Spleen (tissue), 11 donors: ENCODE measurements around the gene CUEDC1. TPM values are rescaled to one million over a fixed set of nuclear protein-coding genes. Genes with fewer than 3 reads are reported as not detected.

Source experiments
- DNase-seq: peaks from one replicate; pipeline ENCODE4 v3.0.0-alpha.2; 2020
- H3K27ac ChIP-seq, 8 donors: fragments of 200-600 bp; sonication (generic) in 7 of 8; 1 replicate in 4 of 8; 2 replicates in 4 of 8; pipeline versions ENCODE4 v1.5.0 to v1.8.0; 2016 to 2021; ENCODE audit warnings: inconsistent platforms in 4 of 8, mild to moderate bottlenecking in 4 of 8, moderate library complexity in 1 of 8
- H3K27me3 ChIP-seq, 7 donors: fragments of 200-600 bp; sonication (generic) in 6 of 7; replicated peaks in 1 of 7; 1 replicate in 4 of 7; 2 replicates in 3 of 7; pipeline versions ENCODE4 v1.5.0 to v1.8.0; 2016 to 2021; ENCODE audit warnings: inconsistent platforms in 3 of 7, mild to moderate bottlenecking in 1 of 7
- H3K36me3 ChIP-seq, 6 donors: fragments of 200-600 bp; sonication (generic) in 5 of 6; 1 replicate in 4 of 6; 2 replicates in 2 of 6; pipeline versions ENCODE4 v1.5.0 to v1.8.0; 2016 to 2021; ENCODE audit warnings: inconsistent platforms in 2 of 6
- H3K4me1 ChIP-seq, 6 donors: fragments of 200-600 bp; sonication (generic) in 5 of 6; 1 replicate in 3 of 6; 2 replicates in 3 of 6; pipeline versions ENCODE4 v1.5.0 to v1.8.0; 2016 to 2021; ENCODE audit warnings: inconsistent platforms in 3 of 6
- H3K4me3 ChIP-seq, 8 donors: fragments of 200-600 bp; sonication (generic) in 7 of 8; 1 replicate in 4 of 8; 2 replicates in 4 of 8; pipeline versions ENCODE4 v1.5.0 to v1.8.0; 2016 to 2021; ENCODE audit warnings: inconsistent platforms in 4 of 8, mild to moderate bottlenecking in 4 of 8, moderate library complexity in 2 of 8
- H3K9me3 ChIP-seq, 8 donors: fragments of 200-600 bp; sonication (generic) in 7 of 8; 1 replicate in 4 of 8; 2 replicates in 4 of 8; pipeline versions ENCODE4 v1.5.0 to v1.8.0; 2016 to 2021; ENCODE audit warnings: inconsistent platforms in 4 of 8
- POLR2A ChIP-seq, 3 donors: fragments of 450-650 bp; IDR thresholded peaks; one replicate each; pipeline ENCODE4 v1.5.1; 2017; ENCODE audit warnings: antibody characterized with exemption in 3 of 3, mild to moderate bottlenecking in 1 of 3
- POLR2AphosphoS5 ChIP-seq, 3 donors: sonication (generic); formaldehyde crosslinking; IDR thresholded peaks; one replicate each; pipeline ENCODE4 v1.5.1; 2017; ENCODE audit warnings: antibody characterized with exemption in 3 of 3
- WGBS, 5 donors: extraction: QIAGEN DNeasy Blood & Tissue Kit in 3 of 5; methylation state at CpG; one replicate each; pipeline versions ENCODE4 v1.1.5 to v1.1.7; 2013 to 2018; 5-methylcytosine and 5-hydroxymethylcytosine counted together
- intact Hi-C: fragments of 100-400 bp; cut with DNase I; formaldehyde crosslinking; loops from one replicate; pipeline ENCODE4 v1.15.0; 2023; ENCODE audit warnings: low total_unique reads
- polyA plus RNA-seq, 3 donors: library from polyadenylated mRNA; stranded (reverse); fragments of 200-250 nt; gene quantifications; one replicate each; pipeline ENCODE4 v1.2.1, GENCODE V29; 2013
- total RNA-seq, 7 donors: library from RNA; depleted of rRNA in 3 of 7; stranded (reverse); fragments of >200 nt in 3 of 7; fragmentation: NEBNext Ultra II Directional in 4 of 7; extraction: Animal tissue kit (Norgen Biotek cat#: 25700) in 4 of 7; gene quantifications; one replicate each; pipeline versions ENCODE4 v1.1.0 to v1.2.1, GENCODE V29; 2016 to 2021
- TF ChIP-seq, protein P1 (sequence below), 11 experiments: fragments of 200-600 bp in 7 of 11; fragments of 450-650 bp in 4 of 11; sonication (generic) in 4 of 11; IDR thresholded peaks in 8 of 11; conservative IDR thresholded peaks in 3 of 11; 1 replicate in 7 of 11; 2 replicates in 4 of 11; pipeline versions ENCODE4 v1.4.0 to v1.8.0; 2016 to 2021; ENCODE audit warnings: antibody characterized with exemption in 11 of 11, inconsistent platforms in 4 of 11, mild to moderate bottlenecking in 1 of 11
- donor health status: healthy with polysubstance abuse.
- donor health status: DM: no; HTN: no; CAD: no; lungs with moderate emphysema.
- donor health status: DM: no; HTN: no; CAD: no.
- donor health status: Bipolar disorder and iron deficiency.
- donor health status: healthy.
- donor health status: DM: no; HTN: no; CAD: no.
- donor health status: DM: yes; HTN: yes; CAD: no.

Gene CUEDC1
- total and polyA plus RNA-seq, 10 donors: 5.4 to 23.5 (median 15.6) TPM

DNA sequence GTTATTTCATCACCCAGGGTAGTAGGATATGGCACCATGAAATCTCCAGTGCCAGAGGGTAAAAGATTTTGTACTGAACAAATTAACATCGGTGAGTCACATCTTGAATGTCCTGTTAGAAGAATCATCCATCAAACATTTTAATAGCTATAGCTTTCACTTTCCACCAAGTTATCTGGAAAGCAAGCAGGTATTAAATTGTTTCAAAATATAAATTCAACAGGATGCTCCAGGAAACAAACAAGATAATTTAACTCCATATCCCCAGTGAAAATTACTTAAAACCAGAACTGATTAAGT is 30.4 kb upstream of the CUEDC1 start:
- no peaks in the 10 kb centered on the region for H3K9me3 ChIP-seq
- H3K4me3 ChIP-seq: peak overlapping the region in 1 of 8 donors; percentile 14
- no peak overlapping the region for H3K27ac ChIP-seq
- peaks cover 0 to 29% (median 11%) of the 10 kb centered on the region in 6 donors for H3K36me3 ChIP-seq
- TF ChIP-seq POLR2AphosphoS5 (IDR thresholded peaks at IDR 0.05) (no peak), POLR2A (IDR thresholded peaks at IDR 0.05) (no peak)
- TF ChIP-seq, protein P1, sequence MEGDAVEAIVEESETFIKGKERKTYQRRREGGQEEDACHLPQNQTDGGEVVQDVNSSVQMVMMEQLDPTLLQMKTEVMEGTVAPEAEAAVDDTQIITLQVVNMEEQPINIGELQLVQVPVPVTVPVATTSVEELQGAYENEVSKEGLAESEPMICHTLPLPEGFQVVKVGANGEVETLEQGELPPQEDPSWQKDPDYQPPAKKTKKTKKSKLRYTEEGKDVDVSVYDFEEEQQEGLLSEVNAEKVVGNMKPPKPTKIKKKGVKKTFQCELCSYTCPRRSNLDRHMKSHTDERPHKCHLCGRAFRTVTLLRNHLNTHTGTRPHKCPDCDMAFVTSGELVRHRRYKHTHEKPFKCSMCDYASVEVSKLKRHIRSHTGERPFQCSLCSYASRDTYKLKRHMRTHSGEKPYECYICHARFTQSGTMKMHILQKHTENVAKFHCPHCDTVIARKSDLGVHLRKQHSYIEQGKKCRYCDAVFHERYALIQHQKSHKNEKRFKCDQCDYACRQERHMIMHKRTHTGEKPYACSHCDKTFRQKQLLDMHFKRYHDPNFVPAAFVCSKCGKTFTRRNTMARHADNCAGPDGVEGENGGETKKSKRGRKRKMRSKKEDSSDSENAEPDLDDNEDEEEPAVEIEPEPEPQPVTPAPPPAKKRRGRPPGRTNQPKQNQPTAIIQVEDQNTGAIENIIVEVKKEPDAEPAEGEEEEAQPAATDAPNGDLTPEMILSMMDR (IDR thresholded peaks at IDR 0.05 in 8 of 11, conservative IDR thresholded peaks at IDR 0.05 in 3 of 11): no peak
- intact Hi-C loops: no loop called here
- 17 to 40% (median 30%) methylated on average over 1 of the region's 1 CpG for WGBS, 5 donors
- no peaks in the 10 kb centered on the region for H3K27me3 ChIP-seq
- peaks cover 39 to 87% (median 76%) of the 10 kb centered on the region in 6 donors for H3K4me1 ChIP-seq
- DNase-seq: no peak

DNA sequence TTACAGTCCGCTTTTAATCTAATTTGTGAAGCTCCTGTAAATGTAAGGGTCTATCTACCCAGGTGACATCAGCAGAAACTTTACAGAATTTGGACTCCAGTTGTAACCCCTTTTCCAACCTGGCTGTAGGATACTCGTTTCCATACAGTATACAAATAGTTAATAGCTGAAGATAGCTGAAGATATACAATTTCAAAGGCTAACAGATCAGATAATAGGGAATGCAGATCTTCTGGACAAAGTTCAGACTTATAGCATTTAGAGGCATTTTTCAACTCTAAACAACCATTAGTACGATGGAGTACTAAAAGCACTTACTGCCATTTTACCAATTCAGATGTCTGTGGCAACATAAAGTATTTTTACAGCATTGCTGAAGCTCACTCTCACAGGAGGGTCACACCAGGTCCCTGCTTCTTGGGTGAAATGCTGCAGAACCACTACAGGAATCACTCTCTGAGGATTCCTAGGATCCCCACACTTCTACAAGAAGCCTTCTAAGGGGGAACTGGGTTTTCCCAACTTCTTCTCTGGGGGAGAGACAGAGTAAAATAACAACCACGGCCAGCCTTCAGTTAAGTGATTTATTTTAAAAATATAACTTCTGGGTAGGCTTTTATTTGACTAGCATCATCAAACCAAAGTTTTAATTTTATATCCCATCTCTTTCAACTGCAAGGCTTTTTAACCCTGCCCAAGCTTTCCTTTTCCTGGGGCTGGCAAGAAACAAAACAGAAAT is 29.9 kb upstream of the CUEDC1 start:
- no peak for DNase-seq
- WGBS, 5 donors: 68 to 79% (median 75%) methylated on average over 4 of the region's 4 CpGs
- TF ChIP-seq POLR2A (IDR thresholded peaks at IDR 0.05) (no peak), POLR2AphosphoS5 (IDR thresholded peaks at IDR 0.05) (no peak)
- TF ChIP-seq, protein P1 (IDR thresholded peaks at IDR 0.05 in 8 of 11, conservative IDR thresholded peaks at IDR 0.05 in 3 of 11): no peak
- Histone ChIP-seq H3K27ac (peak overlapping the region in 1 of 8 donors; percentile 6), H3K4me3 (peak overlapping the region in 1 of 8 donors; percentile 14), H3K27me3 (no peaks in the 10 kb centered on the region), H3K4me1 (peaks cover 39 to 89% (median 75%) of the 10 kb centered on the region in 6 donors), H3K9me3 (no peaks in the 10 kb centered on the region), H3K36me3 (peaks cover 2 to 34% (median 17%) of the 10 kb centered on the region in 6 donors)
- intact Hi-C loops: no loop called here

DNA sequence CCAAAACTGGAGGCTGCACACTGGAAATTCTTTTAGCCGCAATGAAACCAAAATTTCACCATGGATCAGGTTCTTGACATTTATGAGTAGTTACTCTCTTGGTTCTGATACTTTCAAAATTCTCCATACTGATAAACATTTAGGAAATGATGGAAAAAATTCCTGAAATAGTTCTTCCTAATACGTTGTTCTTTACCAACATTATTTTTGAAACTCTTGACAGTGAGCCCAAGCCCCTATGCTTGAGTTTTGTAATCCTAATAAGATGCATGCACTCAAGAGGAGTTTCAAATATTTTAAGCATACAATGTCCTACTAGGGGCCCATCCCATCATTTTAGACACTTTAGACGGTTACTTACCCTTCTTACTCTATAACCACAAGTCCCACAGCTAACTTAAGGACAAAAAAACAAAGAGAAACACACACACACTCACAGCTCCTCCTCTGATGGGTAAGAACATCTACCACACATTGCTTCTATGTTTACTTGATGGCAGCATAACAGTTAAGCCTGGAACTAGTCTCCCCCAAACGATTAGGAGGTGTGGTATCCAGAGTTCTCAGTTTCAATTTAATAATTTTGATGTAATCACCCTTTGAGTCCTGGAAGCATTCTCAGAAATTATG is 29.2 kb upstream of the CUEDC1 start:
- intact Hi-C loops: no loop called here
- no peaks in the 10 kb centered on the region for H3K27me3 ChIP-seq
- peaks cover 3 to 41% (median 24%) of the 10 kb centered on the region in 6 donors for H3K36me3 ChIP-seq
- peak overlapping the region in 1 of 8 donors; percentile 6 for H3K27ac ChIP-seq
- WGBS, 5 donors: 45 to 51% (median 48%) methylated on average over 4 of the region's 4 CpGs
- no peak overlapping the region for H3K4me3 ChIP-seq
- TF ChIP-seq POLR2AphosphoS5 (IDR thresholded peaks at IDR 0.05) (no peak), POLR2A (IDR thresholded peaks at IDR 0.05) (no peak)
- TF ChIP-seq, protein P1 (IDR thresholded peaks at IDR 0.05 in 8 of 11, conservative IDR thresholded peaks at IDR 0.05 in 3 of 11): no peak
- no peaks in the 10 kb centered on the region for H3K9me3 ChIP-seq
- DNase-seq: no peak
- H3K4me1 ChIP-seq: peaks cover 39 to 85% (median 68%) of the 10 kb centered on the region in 6 donors

- DNase-seq: no peak
- H3K9me3 ChIP-seq: no peaks in the 10 kb centered on the region
- no peaks in the 10 kb centered on the region for H3K27me3 ChIP-seq
- H3K4me1 ChIP-seq: peaks cover 36 to 80% (median 59%) of the 10 kb centered on the region in 6 donors
- H3K27ac ChIP-seq: no peak overlapping the region
- H3K4me3 ChIP-seq: no peak overlapping the region
- peaks cover 5 to 50% (median 32%) of the 10 kb centered on the region in 6 donors for H3K36me3 ChIP-seq
- 91 to 100% (median 100%) methylated on average over 1 of the region's 1 CpG for WGBS, 5 donors
- TF ChIP-seq, protein P1 (IDR thresholded peaks at IDR 0.05 in 8 of 11, conservative IDR thresholded peaks at IDR 0.05 in 3 of 11): no peak
- TF ChIP-seq POLR2AphosphoS5 (IDR thresholded peaks at IDR 0.05) (no peak), POLR2A (IDR thresholded peaks at IDR 0.05) (no peak)
- intact Hi-C loops: no loop called here
Observed at GRCh38 chr17:57983446-57983845, 28.2 kb upstream of the CUEDC1 start.
